K562 (cell line): ENCODE results near the gene STIM1. TPM values are rescaled to one million over a fixed set of nuclear protein-coding genes. Genes with fewer than 3 reads are reported as not detected.

Source experiments
- ATAC-seq: fragments of 200-7000 bp; cut with Tn5 transposase; 3 replicates; pipeline ENCODE4 v1.9.1; 2020; ENCODE audit warnings: moderate library complexity
- BruUV-seq: library from RNA; stranded (reverse); fragments of 400-500 nt; replicated peaks from 2 replicates; lab custom pipeline; 2021; lab: Mats Ljungman, UMichigan
- CTCF ChIA-PET: fragments of 300-600 bp; formaldehyde crosslinking; extraction: SDS; loops from one replicate; lab custom pipeline; 2021; ENCODE audit warnings: low intra/inter-chr PET ratio; lab: Yijun Ruan, JAX
- POLR2A ChIA-PET: fragments of 300-600, 350-650 bp; sonication (Branson Sonifier 250); formaldehyde crosslinking; extraction: SDS; loops from one replicate; lab custom pipeline; 2021; ENCODE audit warnings: antibody characterized with exemption, inconsistent platforms; lab: Yijun Ruan, JAX
- DNase-seq, 4 experiments: peaks; one replicate each; pipeline versions ENCODE4 v3.0.0 to v3.0.0-alpha.2; 2011 to 2018; ENCODE audit warnings: low spot score in 3 of 4, mixed read lengths in 3 of 4; ENCODE audit errors: extremely low read depth in 1 of 4
- FAIRE-seq: peaks from 2 replicates; lab custom pipeline; 2011; peaks lifted over from hg19 to GRCh38; lab: Jason Lieb, UNC
- H2AFZ ChIP-seq: 2 replicates; pipeline ENCODE4 v1.6.0; 2011; ENCODE audit warnings: low read depth, low read length, control low read depth, inconsistent platforms
- H3K27ac ChIP-seq: fragments of 200-600 bp; 3 replicates; pipeline ENCODE4 v1.8.0; 2011; ENCODE audit warnings: low read depth, mild to moderate bottlenecking, control low read depth, inconsistent platforms, low read length, moderate library complexity, mixed read lengths; ENCODE audit errors: extremely low read depth
- H3K27me3 ChIP-seq, 2 experiments: fragments of 300-600 bp in 1 of 2; 2 replicates in 1 of 2; 3 replicates in 1 of 2; pipeline versions ENCODE4 v1.6.0 to v1.8.0; 2011; ENCODE audit warnings: inconsistent platforms in 2 of 2, low read length in 2 of 2, mild to moderate bottlenecking in 1 of 2, mixed read lengths in 1 of 2, moderate library complexity in 1 of 2; ENCODE audit not compliant: control insufficient read depth in 2 of 2, insufficient read depth in 2 of 2
- H3K36me3 ChIP-seq: fragments of 300-600 bp; 3 replicates; pipeline ENCODE4 v1.8.0; 2011; ENCODE audit warnings: mild to moderate bottlenecking, low read length, inconsistent platforms; ENCODE audit not compliant: control insufficient read depth, insufficient read depth
- H3K4me1 ChIP-seq, 2 experiments: fragments of 200-600 bp in 1 of 2; replicated peaks in 1 of 2; 2 replicates in 1 of 2; 3 replicates in 1 of 2; pipeline versions ENCODE4 v1.5.1 to v1.8.0; 2011; ENCODE audit warnings: inconsistent platforms in 2 of 2, low read length in 2 of 2, mild to moderate bottlenecking in 1 of 2, mixed read lengths in 1 of 2, moderate library complexity in 1 of 2; ENCODE audit not compliant: control insufficient read depth in 2 of 2, insufficient read depth in 2 of 2
- H3K4me2 ChIP-seq: 2 replicates; pipeline ENCODE4 v1.6.1; 2011; ENCODE audit warnings: low read length, control low read depth, inconsistent platforms, mixed read lengths; ENCODE audit not compliant: insufficient read depth
- H3K4me3 ChIP-seq: fragments of 200-600 bp; sonication (generic), shearing (Covaris generic); 2 replicates; pipeline ENCODE4 v1.5.1; 2016; ENCODE audit warnings: control low read depth, inconsistent platforms
- H3K79me2 ChIP-seq: fragments of 200-600 bp; 3 replicates; pipeline ENCODE4 v1.8.0; 2011; ENCODE audit warnings: low read length, inconsistent platforms; ENCODE audit not compliant: control insufficient read depth, insufficient read depth
- H3K9ac ChIP-seq, 2 experiments: 2 replicates each; pipeline versions ENCODE4 v1.6.0 to v1.6.1; 2011; ENCODE audit warnings: low read depth in 2 of 2, low read length in 2 of 2, control low read depth in 1 of 2, inconsistent platforms in 1 of 2, mild to moderate bottlenecking in 1 of 2, mixed read lengths in 1 of 2; ENCODE audit not compliant: insufficient read depth in 1 of 2
- H3K9me1 ChIP-seq: one replicate; pipeline ENCODE4 v1.6.0; 2011; ENCODE audit warnings: inconsistent platforms, mild to moderate bottlenecking, low read length, moderate library complexity; ENCODE audit not compliant: control insufficient read depth, insufficient read depth
- H3K9me3 ChIP-seq: replicated peaks from 2 replicates; pipeline ENCODE4 v1.5.1; 2011; ENCODE audit warnings: low read depth, low read length, inconsistent platforms; ENCODE audit not compliant: control insufficient read depth, insufficient read depth
- H4K20me1 ChIP-seq: replicated peaks from 2 replicates; pipeline ENCODE4 v1.6.1; 2011; ENCODE audit warnings: low read length, inconsistent platforms, mixed read lengths; ENCODE audit not compliant: control insufficient read depth, insufficient read depth
- C11orf30 ChIP-seq: fragments of 450-650 bp; IDR thresholded peaks from 2 replicates; pipeline ENCODE4 v1.6.1; 2016; ENCODE audit warnings: low read depth, mild to moderate bottlenecking
- EWSR1 ChIP-seq: fragments of 450-650 bp; IDR thresholded peaks from 2 replicates; pipeline ENCODE4 v1.6.1; 2018; ENCODE audit warnings: borderline replicate concordance, mild to moderate bottlenecking, low read depth, moderate library complexity; ENCODE audit not compliant: partially characterized antibody
- FOXM1 ChIP-seq, 2 experiments: fragments of 450-650 bp in 1 of 2; sonication (generic) in 1 of 2; formaldehyde crosslinking in 1 of 2; IDR thresholded peaks; 2 replicates each; pipeline versions ENCODE4 v1.6.1 to v1.9.0; 2017 to 2022; ENCODE audit warnings: low read depth in 2 of 2, mild to moderate bottlenecking in 2 of 2, missing genetic modification reagents in 1 of 2, moderate library complexity in 1 of 2
- GABPB1 ChIP-seq: sonication (generic); formaldehyde crosslinking; IDR thresholded peaks from 2 replicates; pipeline ENCODE4 v1.8.0; 2022; ENCODE audit warnings: mild to moderate bottlenecking, missing genetic modification reagents
- PHF21A ChIP-seq: fragments of 450-650 bp; IDR thresholded peaks from 2 replicates; pipeline ENCODE4 v1.6.1; 2017; ENCODE audit warnings: low read depth, borderline replicate concordance
- PRMT5 ChIP-seq: sonication (generic); formaldehyde crosslinking; IDR thresholded peaks from 2 replicates; pipeline ENCODE4 v1.5.0; 2020; ENCODE audit warnings: missing genetic modification reagents
- ZNF253 ChIP-seq: fragments of 250-450 bp; sonication (Bioruptor Pico); conservative IDR thresholded peaks from 2 replicates; pipeline ENCODE4 v1.6.1; 2021; ENCODE audit warnings: mild to moderate bottlenecking
- ZNF445 ChIP-seq: fragments of 250-450 bp; sonication (Bioruptor Pico); IDR thresholded peaks from 2 replicates; pipeline ENCODE4 v1.4.0; 2020; ENCODE audit warnings: low read depth, mild to moderate bottlenecking, moderate library complexity
- ZNF668 ChIP-seq: fragments of 250-450 bp; sonication (Bioruptor Pico); IDR thresholded peaks from 2 replicates; pipeline ENCODE4 v1.8.0; 2022; ENCODE audit warnings: mild to moderate bottlenecking, inconsistent platforms
- in situ Hi-C: fragments of 300-500 bp; cut with MboI; formaldehyde crosslinking; loops from 4 replicates; pipeline ENCODE4 v1.15.0; 2018; ENCODE audit warnings: inconsistent platforms, mixed read lengths
- intact Hi-C: fragments of 100-400 bp; cut with micrococcal nuclease; formaldehyde crosslinking; loops from 2 replicates; pipeline ENCODE4 v1.14.2; 2022
- polyA plus RNA-seq, 8 experiments: library from polyadenylated mRNA; depleted of rRNA in 4 of 8; stranded (reverse) in 5 of 8; unstranded in 3 of 8; fragments of >200 nt; fragmentation: Nextera tagmentation in 2 of 8; fragmentation: Illumina TruSeq in 1 of 8; extraction: Ambion mirVana in 2 of 8; extraction: Trizol in 1 of 8; gene quantifications; 2 replicates each; pipeline versions ENCODE4 v1.2.1 to v1.2.3, GENCODE V29; 2011 to 2014; ENCODE audit warnings: inconsistent platforms in 1 of 8, missing spikeins in 1 of 8
- total RNA-seq, 7 experiments: library from RNA; depleted of rRNA in 6 of 7; stranded (reverse); fragments of >200 nt in 6 of 7; fragmentation: Illumina TruSeq in 2 of 7; extraction: Trizol in 2 of 7; gene quantifications; 2 replicates each; pipeline versions ENCODE4 v1.2.1 to v1.2.3, GENCODE V29; 2011 to 2021; ENCODE audit warnings: low replicate concordance in 1 of 7
- TF ChIP-seq, protein P1 (sequence below): sonication (generic); formaldehyde crosslinking; IDR thresholded peaks from 2 replicates; pipeline ENCODE4 v1.5.0; 2020; ENCODE audit warnings: missing genetic modification reagents
- TF ChIP-seq, protein P2 (sequence below): fragments of 250-450 bp; sonication (Bioruptor Pico); IDR thresholded peaks from 2 replicates; pipeline ENCODE4 v1.8.0; 2021; ENCODE audit warnings: mild to moderate bottlenecking, moderate library complexity
- TF ChIP-seq, protein P3 (sequence below): IDR thresholded peaks from 3 replicates; pipeline ENCODE4 v1.6.1; 2011; ENCODE audit warnings: borderline replicate concordance, mild to moderate bottlenecking, moderate library complexity; ENCODE audit not compliant: insufficient read length; ENCODE audit errors: extremely low read depth
- TF ChIP-seq, protein P4 (sequence below): fragments of 200-800 bp; sonication (Bioruptor generic); IDR thresholded peaks from 2 replicates; pipeline ENCODE4 v1.6.1; 2017; ENCODE audit warnings: missing genetic modification characterization, missing compliant biosample characterization

Gene STIM1
- total and polyA plus RNA-seq, 9 of the 15 experiments (the other 6 are each of a cell fraction or from before 2014, with no cell fraction given) = 7.7 to 50.5 (median 22.5) TPM

GRCh38 chr11:3866206-3866605, 10.7 kb downstream of the STIM1 start (continued):
- TF ChIP-seq C11orf30 = peak; percentile 64
- TF ChIP-seq, protein P1, sequence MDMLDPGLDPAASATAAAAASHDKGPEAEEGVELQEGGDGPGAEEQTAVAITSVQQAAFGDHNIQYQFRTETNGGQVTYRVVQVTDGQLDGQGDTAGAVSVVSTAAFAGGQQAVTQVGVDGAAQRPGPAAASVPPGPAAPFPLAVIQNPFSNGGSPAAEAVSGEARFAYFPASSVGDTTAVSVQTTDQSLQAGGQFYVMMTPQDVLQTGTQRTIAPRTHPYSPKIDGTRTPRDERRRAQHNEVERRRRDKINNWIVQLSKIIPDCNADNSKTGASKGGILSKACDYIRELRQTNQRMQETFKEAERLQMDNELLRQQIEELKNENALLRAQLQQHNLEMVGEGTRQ (CRISPR knock-in tag) = no peak
- TF ChIP-seq, protein P2, sequence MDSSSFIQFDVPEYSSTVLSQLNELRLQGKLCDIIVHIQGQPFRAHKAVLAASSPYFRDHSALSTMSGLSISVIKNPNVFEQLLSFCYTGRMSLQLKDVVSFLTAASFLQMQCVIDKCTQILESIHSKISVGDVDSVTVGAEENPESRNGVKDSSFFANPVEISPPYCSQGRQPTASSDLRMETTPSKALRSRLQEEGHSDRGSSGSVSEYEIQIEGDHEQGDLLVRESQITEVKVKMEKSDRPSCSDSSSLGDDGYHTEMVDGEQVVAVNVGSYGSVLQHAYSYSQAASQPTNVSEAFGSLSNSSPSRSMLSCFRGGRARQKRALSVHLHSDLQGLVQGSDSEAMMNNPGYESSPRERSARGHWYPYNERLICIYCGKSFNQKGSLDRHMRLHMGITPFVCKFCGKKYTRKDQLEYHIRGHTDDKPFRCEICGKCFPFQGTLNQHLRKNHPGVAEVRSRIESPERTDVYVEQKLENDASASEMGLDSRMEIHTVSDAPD (CRISPR knock-in tag) = no peak

DNA sequence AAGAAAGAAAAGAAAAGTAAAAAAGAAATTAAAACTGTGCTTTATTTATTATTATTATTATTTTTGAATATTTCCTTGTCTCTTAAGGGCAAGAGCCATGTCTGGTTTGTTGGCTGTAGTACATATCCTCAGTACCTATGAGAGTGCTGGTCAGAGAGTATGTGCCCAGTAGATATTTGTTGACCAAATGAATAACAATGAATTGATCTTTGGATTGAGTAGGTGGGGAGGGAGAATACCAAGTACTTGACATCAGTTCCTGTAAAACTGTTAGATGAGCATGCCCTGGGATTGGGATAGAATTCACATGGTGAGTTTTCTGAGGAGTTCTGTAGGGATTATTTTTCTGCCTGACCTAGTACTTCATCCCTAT, 11.4 kb downstream of the STIM1 start:
- Histone ChIP-seq H3K27me3 (no peaks in the 10 kb centered on the region), H2AFZ (no peak overlapping the region), H3K4me3 (no peak overlapping the region), H3K36me3 (no peaks in the 10 kb centered on the region), H3K4me2 (peak overlapping the region; percentile 72), H3K9me3 (no peaks in the 10 kb centered on the region), H3K79me2 (peaks cover 94% of the 10 kb centered on the region), H3K9me1 (no peaks in the 10 kb centered on the region), H3K9ac (peak overlapping the region in 1 of 2 experiments; percentile 54; a peak in 1 of 4 replicates), H3K27ac (peak overlapping the region; percentile 77), H4K20me1 (no peaks in the 10 kb centered on the region), H3K4me1 (peaks cover 39 to 75% of the 10 kb centered on the region in 2 experiments)
- DNase-seq (no peak), FAIRE-seq (no peak), ATAC-seq (no peak)
- intact Hi-C loops = loop anchor here (1.0 to 2.0 kb wide), 2 partner anchors 11 to 18 kb away; no protein-coding TSS in a partner anchor
- TF ChIP-seq EWSR1 (no peak), ZNF445 (no peak), ZNF253 (no peak), GABPB1 (CRISPR knock-in tag) (no peak), PHF21A (no peak), ZNF668 (CRISPR knock-in tag) (0 out of 2 replicates have a peak, but pooled peaks have one; percentile 15), PRMT5 (CRISPR knock-in tag) (no peak), FOXM1 (IDR thresholded peaks at IDR 0.05; ENCODE audit: low read depth) (no peak), FOXM1 (CRISPR knock-in tag; IDR thresholded peaks at IDR 0.05; ENCODE audit: low read depth) (no peak)
- TF ChIP-seq, protein P3, sequence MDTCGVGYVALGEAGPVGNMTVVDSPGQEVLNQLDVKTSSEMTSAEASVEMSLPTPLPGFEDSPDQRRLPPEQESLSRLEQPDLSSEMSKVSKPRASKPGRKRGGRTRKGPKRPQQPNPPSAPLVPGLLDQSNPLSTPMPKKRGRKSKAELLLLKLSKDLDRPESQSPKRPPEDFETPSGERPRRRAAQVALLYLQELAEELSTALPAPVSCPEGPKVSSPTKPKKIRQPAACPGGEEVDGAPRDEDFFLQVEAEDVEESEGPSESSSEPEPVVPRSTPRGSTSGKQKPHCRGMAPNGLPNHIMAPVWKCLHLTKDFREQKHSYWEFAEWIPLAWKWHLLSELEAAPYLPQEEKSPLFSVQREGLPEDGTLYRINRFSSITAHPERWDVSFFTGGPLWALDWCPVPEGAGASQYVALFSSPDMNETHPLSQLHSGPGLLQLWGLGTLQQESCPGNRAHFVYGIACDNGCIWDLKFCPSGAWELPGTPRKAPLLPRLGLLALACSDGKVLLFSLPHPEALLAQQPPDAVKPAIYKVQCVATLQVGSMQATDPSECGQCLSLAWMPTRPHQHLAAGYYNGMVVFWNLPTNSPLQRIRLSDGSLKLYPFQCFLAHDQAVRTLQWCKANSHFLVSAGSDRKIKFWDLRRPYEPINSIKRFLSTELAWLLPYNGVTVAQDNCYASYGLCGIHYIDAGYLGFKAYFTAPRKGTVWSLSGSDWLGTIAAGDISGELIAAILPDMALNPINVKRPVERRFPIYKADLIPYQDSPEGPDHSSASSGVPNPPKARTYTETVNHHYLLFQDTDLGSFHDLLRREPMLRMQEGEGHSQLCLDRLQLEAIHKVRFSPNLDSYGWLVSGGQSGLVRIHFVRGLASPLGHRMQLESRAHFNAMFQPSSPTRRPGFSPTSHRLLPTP = no peak
- TF ChIP-seq, protein P4, sequence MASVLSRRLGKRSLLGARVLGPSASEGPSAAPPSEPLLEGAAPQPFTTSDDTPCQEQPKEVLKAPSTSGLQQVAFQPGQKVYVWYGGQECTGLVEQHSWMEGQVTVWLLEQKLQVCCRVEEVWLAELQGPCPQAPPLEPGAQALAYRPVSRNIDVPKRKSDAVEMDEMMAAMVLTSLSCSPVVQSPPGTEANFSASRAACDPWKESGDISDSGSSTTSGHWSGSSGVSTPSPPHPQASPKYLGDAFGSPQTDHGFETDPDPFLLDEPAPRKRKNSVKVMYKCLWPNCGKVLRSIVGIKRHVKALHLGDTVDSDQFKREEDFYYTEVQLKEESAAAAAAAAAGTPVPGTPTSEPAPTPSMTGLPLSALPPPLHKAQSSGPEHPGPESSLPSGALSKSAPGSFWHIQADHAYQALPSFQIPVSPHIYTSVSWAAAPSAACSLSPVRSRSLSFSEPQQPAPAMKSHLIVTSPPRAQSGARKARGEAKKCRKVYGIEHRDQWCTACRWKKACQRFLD (CRISPR knock-in tag) = 0 out of 2 replicates have a peak, but pooled peaks have one; percentile 22
- no TSS peak for BruUV-seq
- in situ Hi-C loops = no loop called here
- ChIA-PET POLR2A (interaction anchor here (0.6 to 4.9 kb wide), 10 partner anchors 8 to 280 kb away, joined by 3 to 34 read pairs (median 4); partner anchors contain the start of gene STIM1), CTCF (no interaction called here)
